ENCODE results near the gene TBC1D22A.

- no peak for TF ChIP-seq CTCF (IDR thresholded peaks at IDR 0.05; ENCODE audit: low read depth, low read length, missing input control)
- TF ChIP-seq SP1 (IDR thresholded peaks at IDR 0.05): no peak
- no peak for TF ChIP-seq REST (IDR thresholded peaks at IDR 0.05)
- TF ChIP-seq JUND (IDR thresholded peaks at IDR 0.05): no peak
- TF ChIP-seq FOXA1 (IDR thresholded peaks at IDR 0.05): no peak
- TF ChIP-seq, protein P1, sequence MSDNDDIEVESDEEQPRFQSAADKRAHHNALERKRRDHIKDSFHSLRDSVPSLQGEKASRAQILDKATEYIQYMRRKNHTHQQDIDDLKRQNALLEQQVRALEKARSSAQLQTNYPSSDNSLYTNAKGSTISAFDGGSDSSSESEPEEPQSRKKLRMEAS (IDR thresholded peaks at IDR 0.05): no peak
- TF ChIP-seq, protein P2, sequence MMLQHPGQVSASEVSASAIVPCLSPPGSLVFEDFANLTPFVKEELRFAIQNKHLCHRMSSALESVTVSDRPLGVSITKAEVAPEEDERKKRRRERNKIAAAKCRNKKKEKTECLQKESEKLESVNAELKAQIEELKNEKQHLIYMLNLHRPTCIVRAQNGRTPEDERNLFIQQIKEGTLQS (IDR thresholded peaks at IDR 0.05): no peak
- no peak for TF ChIP-seq ZBTB33 (IDR thresholded peaks at IDR 0.05)
- TF ChIP-seq RXRA (IDR thresholded peaks at IDR 0.05): no peak
- TF ChIP-seq EGR1 (IDR thresholded peaks at IDR 0.05; ENCODE audit: low read depth in 2 of 2): no peak
- TF ChIP-seq GABPA (IDR thresholded peaks at IDR 0.05 in 1 of 2, conservative IDR thresholded peaks at IDR 0.05 in 1 of 2): no peak
- TF ChIP-seq TAF1 (conservative IDR thresholded peaks at IDR 0.05): no peak
- TF ChIP-seq RAD21 (IDR thresholded peaks at IDR 0.05): no peak
These were observed 434.7 kb downstream of the TBC1D22A start for GRCh38 chr22:47196881-47197772.
